HG02610 (cell line): ENCODE measurements around the gene PRR5L.

Source experiments
- ATAC-seq: cut with Tn5 transposase; IDR thresholded peaks from one replicate; pipeline ENCODE4 v1.9.1; 2021; ENCODE audit warnings: mild to moderate bottlenecking, moderate library complexity; ENCODE audit not compliant: unreplicated experiment

The PRR5L gene

DNA sequence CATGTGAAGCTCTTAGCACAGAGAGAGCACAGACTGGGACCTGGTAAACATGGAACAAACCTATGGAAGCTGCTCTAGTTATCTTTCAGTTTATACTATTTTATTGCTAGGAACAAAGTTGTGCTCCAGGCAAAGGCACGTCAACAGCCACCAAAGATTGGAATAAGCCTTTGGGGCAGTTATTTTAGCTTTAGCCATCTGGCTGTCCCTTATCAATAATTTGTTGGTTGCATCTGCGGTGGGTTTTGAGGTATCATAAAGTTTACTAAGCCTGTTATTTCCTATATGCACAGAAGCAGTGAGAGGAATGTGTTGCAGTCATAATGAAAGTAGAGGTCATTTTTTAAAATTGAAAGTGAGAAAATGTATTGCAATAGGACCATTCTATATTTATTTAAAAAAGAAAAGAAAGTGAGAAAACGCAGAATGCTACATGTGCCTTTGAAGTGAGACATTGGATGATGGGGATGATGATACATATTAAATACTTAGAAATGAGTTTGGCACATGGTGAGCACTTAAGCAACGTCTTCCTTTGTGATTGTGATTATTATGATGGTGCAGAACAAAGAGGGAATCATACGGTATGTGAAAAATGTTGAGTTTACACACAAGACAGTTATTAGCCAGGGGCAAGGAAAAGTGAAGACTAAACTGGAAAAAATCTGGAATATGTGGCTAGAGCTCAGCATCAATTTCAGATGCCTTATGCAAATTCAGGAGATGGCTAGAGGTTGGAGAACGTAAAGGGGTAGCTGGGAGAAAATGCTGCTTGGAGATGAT is 58.3 kb downstream of the PRR5L start:
- ATAC-seq: peak; percentile 87

DNA sequence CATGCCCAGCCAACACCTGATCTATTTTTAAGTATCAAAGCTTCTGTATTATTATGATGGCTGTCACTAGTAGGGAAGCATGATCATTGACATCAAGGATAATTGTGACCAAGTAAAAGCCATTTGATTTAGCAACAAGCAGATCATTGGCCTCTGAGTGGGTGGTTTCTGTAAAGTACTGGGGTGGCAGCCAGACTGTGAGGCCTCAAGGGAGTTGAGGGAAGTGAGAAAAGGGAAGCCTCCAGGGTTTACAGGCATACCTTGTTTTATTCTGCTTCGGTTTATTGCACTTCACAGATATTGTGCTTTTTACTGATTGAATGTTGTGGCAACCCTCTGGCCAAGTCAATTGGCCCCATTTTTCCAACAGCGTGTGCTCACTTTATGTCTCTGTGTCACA is 60.1 kb downstream of the PRR5L start:
- ATAC-seq: peak; percentile 51

DNA sequence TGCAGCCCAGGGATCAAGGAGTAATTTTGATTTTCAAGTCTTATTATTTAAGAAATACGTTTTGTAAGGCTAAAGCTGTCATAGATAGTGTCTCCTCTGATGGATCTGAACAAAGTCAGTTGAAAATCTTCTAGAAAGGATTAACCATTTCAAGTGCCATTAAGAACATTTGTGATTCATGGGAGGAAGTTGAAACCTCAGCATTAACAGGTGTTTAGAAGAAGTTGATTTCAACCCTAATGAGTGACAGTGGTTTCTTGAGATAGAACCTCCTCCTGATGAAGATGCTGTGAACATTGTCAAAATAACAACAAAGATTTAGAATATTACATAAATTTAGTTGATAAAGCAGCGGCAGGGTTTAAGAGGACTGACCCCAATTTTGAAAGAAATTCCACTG is 61.7 kb downstream of the PRR5L start:
- ATAC-seq: no peak

DNA sequence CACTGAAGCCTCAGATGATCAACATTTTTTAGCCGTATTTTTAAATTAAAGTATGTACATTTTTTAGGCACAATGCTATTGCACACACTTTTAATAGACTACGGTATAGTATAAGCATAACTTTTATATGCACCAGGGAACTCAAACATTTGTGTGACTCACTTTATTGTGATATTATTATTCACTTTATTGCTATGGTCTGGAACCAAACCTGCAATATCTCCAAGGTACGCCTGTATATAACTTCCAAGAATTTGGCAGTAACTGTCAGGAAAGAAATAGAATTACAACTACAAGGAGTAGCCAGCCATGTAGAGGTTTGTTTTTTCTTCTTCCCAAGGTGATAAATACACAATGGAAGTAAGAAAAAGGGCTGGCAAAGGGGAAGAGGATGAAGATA is 62.3 kb downstream of the PRR5L start:
- ATAC-seq: no peak

DNA sequence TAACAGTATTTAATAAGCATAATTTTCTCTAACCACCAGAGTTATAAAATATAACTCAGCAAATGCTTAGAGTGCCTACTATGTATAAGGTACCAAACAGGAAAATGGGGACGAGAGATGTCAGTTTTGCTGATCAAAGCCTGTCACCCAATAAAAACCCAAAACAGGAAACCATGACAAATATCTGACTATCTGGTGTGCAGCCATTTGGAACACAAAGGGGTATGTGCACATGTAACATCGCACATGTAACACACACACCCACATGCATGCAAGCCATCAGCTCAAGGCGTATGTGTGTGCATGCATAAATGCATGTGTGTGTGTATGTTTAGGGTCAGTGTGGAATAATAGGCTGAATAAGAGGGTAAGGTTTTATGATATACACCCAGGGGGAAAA is 64.2 kb downstream of the PRR5L start:
- no peak for ATAC-seq

DNA sequence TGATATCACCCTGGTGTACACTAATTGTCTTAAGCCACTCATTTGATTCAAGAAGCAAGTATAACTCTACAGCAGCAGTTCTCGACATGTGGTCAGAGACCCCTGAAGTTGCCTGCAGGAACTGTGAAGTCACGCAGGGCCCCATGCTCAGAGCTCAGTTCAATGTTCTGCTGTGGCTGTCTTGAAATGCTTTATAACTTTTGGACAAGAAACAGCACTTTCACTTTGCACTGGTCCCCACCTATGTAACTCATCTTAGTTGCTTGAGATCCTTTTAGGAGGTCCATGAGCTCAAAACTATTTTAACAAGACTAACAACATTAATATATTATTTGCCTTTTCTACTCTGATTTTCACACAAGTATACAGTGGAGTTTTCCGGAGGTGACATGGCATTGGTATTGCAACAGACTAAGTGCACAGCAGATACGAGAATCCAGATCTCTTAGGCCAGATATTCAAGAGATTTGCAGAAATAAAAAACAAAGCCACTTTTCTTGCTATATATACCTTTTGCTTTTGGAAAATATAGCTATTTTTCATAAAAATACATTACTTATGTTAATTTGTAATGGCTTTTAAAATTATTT is 64.8 kb downstream of the PRR5L start:
- ATAC-seq: no peak

DNA sequence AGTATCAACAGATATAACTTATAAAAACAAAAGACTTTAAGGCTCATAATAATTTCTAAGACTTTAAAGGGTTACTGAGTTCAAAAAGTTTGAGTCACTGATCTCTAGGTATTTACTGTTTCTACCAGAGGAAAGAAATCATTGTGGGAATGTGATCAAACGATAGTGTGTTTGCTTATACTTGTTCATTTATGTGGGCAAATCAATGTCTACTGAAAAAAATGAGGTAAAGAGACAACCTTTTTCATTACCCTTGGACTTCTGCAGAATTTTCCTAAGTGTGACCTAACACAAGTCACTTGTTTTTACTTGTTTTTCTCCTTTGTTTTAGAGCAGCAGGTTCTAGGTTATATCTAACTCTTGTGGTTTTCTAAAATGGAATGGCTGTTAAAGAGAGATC is 65.4 kb downstream of the PRR5L start:
- ATAC-seq: no peak

DNA sequence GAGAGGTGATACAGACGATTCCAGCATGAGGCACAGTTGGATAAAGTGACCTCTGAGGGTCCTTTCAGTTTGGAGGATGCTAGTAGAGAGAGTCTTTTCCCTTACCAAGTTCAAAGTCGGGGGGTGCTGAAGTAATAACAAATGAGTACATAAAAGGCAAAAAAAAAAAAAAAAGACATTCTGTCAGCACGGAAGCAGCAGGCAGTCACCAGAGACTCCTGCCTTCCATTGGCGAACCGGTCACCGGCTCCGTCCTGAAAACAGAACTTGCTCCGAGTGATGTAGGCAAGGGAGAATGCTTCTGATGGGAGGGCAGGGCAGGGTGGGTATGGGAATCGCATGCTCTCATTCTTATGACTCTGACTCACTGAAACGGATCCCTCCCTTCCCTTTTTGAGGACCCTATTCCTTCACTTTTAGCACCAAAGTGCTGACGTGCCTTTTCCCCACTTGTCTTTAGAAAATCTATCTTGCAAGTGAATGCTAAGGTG is 65.9 kb downstream of the PRR5L start:
- no peak for ATAC-seq

DNA sequence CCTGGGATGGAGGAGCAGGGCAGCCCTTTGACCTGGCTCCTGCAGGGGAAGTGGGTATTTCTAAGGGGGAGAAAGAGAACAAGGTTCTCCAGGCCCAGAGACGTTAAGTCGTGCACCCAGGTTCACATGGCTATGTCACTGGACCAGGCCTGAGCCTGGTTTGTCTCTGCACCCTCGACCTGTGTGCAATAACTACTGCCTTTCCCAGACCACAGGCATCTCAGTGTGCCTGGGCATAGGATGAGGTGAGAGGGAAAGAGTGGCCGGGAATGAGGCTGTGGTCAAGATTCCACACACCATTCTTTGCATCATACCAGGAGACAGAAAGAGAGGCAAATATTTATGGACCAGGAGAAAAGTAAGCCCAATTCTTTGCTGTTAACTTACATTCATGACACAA is 66.8 kb downstream of the PRR5L start:
- no peak for ATAC-seq

DNA sequence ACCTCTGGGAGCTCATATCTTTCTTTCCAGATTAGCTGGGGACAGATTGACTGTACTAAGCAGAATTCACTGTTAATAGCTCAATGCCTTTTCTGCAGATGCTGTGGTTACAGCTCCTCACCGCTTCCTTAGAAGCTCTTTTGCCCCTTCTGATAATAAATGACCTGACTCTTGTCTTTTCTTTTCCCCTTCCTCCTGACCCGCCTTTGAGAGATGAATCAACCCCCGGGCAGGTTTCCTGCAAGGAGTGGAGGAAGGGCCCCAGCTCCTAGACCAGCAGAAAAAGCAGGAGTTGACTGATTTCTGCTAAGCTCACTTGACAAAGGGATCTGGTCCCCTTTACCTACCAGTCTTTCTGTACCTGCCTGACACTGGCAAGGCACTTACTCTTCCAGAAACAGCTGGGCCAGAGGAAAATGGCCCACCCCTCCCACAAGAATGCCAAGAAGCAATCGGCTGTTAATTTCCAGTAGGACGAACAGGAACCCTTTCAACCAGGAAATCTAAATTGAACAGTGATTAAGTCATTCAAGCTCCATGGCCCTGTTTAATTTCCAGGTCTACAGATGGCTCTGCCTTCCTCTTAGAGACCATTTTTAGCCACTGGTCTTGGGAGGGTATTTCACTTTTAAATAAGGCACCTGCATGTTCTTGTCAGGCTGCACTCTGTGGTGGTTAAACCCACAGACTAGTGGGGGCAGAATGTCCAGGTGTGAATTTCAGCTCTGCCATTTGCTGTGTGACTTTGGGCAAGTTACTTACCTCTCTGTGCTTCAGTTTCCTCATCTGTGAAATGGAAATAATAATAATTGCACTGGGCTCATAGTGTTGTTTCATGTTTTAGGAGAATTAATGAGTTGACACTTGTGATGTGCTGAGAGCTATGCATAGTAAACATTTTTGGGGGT is 67.5 kb downstream of the PRR5L start:
- no peak for ATAC-seq

DNA sequence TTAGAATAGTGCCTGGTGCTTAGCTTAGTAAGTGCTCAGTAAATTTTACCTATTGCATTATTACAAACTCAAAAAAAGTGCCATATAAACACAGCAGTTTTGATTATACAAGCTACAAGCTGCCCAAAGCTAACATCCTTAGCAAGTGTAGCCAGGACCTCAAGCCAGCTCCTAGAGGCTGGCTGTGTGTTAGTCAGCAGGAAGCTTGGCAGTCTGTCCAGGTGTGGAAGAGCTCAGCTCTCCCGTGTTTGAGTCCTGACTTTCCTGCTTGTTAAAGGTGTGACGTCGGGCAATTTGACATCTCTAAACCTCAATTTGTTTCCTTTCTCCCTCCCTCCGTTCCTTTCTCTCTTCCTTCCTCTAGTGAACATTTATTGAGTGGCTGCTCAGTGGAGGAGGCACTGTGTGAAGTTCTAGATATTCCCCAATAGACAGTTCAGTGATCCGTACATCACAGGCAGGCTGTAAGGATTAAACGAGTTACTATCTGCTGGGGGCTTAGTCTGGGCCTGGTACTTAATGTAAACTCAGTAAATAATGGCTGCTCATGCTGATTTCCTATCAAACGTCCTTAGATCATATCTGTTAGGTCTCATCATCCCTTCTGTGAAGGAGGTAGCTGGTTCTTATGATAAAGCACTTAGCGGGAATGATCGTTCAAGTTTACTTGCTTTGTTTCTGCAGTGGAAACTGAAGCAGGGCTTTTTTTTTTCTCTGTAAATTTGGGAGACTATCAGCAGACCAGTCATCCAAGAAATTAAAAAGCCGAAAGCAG is 68.7 kb downstream of the PRR5L start:
- no peak for ATAC-seq

DNA sequence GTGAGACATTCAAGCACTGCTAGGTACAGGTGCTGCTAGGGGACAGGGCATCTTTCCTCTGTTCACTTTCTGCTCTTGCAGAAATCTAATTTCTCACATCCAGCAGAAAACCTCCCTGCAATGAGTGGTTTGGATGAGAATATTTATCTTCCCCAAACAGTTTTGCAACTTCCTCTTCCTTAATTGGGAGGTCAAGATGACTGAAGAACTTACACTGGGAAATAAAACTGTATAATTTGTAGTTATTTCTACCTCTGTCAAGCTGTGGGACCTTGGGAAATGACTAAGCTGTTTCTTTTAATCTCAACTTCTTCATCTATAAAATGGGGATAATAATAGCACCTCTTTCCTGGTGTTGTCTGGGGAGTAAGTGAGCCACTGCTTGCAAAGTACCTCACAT is 69.8 kb downstream of the PRR5L start:
- ATAC-seq: no peak

DNA sequence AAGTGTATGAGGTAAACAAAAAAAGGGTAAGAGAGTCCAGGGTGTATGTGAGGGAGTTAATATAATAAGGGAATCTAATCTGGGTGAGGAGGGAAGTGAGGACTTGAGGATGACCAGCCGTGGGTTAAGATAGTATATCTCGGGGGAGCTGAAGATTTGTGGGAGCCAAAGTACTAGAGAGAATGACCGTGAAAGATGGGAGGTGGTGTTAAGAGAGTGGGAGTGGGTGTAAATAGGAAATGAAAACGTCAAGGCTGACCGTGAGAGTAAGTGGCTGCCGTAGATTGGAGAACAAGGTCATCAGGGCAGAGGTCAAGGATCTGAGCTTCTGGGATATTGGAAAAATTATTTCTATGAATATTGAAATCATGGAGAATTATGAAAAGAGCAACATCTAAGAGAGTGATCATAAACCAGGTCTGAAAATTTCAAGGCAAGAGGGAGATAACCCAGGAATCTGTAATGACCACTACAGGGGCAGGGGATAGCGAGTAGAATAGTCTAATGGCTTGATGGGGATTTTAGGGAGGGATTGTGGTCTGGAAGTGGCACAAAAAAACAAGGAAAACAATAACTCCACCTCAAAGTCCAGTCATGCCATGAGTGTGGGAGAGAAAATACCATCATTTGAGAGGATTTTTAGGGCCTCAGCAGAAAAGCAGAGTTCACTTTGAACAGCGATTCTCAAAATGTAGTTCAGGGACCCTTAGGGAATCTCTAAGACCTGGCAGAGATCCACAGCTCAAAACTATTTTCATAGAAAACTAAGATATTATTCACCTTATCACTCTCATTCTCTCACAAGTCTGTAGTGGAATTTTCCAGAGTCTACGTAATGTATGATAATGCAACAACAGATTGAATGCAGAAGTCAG is 72.0 kb downstream of the PRR5L start:
- ATAC-seq: no peak

DNA sequence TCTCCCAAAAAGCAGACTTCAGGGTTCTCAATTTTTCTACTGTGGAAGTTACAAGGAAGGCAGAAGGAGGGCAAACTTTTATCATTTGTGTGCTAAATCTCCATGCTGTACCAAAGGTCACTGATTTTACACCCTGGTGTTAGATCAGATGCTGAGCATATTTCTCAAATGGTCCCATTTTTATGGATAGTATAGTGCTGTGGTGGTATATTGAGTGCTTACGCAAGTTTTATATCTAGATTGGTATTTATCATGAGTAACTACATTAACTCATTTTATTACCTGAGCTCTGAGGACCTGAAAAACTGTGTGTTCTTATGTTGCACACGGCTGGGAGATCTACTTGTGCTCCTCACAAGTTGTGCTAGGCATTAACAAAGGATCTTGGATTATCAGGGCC is 75.1 kb downstream of the PRR5L start:
- no peak for ATAC-seq

DNA sequence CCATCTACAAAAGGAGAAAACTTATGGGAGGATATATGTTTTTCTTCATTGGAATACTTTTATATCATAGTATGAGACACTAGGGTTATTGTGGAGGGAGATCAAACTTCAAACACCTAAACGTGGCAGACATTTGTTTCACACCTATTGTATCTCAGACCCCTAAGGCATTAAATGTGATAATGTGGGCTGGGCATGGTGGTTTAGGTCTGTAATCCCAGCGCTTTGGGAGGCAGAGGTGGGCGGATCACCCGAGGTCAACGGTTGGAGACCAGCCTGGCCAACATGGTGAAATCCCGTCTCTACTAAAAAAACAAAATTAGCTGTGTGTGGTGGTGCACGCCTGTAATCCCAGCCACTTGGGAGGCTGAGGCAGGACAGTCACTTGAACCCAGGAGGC is 75.5 kb downstream of the PRR5L start:
- ATAC-seq: no peak

DNA sequence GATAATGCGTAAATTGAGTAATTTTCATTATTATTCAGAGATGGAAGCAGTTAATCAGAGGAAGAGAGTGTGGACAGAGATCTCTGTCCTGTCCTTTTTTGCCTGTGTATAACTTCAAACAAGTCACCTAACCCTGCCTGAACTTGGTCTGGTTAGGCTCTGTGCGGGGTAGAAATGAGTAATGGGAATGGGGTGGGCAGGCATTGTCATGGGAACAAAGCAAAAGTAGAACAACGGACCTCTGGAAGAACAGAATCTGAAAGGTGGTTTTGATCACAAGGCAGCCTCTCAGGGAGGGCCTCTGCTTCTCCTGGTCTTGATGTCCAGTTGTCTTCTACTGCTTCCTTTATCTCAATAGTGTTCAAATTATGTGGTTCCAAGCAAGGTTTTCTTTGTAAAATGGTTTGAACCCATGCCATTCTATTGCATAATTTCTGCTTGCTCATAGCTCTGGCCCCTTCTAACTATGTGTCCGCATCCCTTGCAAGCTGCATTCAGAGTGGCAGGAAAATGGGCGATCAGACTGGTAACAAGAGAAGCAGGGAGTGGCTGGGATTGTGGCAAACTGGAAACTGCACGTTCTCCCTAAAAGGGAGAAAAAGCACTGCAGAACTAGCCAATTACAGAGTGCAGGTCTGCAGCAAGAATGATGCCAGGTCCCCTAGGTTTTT is 76.1 kb downstream of the PRR5L start:
- ATAC-seq: no peak

DNA sequence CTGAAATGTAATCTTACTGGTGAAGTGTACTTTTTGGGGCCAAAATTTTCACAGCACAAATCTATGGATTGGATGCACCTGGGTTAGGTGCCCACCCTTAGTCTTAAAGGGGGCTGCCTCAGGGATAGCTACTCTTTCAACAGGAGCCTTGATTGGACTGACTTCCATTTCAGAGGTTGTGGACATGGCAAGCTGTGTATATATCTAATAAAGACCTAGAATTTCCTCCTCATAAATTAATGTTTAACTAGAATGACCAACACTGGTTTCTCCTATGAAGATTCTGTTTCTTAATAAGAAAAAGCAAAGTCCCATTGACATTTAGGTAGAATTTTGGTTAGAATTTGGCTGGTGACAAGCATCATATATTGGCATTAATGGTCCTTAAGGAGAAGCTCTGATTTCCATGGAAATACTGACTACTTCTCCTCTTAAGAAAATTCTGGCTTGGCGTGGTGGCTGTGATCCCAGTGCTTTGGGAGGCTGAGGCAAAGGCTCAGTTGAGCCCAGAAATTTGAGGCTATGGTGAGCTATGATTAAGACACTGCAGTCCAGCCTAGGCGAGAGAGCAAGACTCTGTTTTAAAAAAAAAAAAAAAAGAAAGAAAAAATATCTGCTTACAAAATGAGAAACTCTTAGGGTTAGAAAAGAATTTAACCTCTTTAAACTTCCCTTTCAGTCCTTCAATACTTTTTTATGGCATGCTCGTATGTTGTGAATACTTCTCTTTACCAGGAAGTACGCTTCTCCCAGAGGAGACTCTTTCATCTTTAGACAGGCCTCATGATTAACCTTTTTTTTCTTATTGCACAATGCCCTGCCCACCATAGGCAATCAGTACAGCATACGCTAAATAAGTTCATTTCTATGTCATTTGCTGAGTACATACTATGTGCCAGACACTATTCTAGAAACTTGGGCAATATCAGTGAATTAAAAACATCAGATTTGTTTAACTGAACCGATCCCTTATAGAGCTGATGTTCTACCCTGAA is 77.2 kb downstream of the PRR5L start:
- no peak for ATAC-seq

DNA sequence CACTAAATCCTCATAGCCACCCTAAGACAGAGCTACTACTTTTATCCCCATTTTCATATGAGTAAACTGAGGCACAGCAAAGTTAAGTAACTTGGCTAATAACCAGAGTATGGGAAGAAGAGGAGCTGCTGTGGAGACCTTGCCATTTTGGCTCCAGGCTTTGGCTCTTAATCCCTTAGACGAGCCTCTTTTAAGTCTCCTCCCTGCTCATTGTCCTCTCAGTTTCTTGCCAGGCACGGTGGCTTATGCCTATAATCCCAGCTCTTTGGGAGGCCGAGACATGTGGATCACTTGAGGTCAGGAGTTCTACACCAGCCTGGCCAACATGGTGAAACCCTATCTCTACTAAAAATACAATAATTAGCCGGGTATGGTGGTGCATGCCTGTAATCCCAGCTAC is 78.6 kb downstream of the PRR5L start:
- no peak for ATAC-seq
